ENCODE data around the gene AMBRA1. TPM values are rescaled to one million over a fixed set of nuclear protein-coding genes. Genes with fewer than 3 reads are reported as not detected.

Gene AMBRA1
- total and polyA plus RNA-seq, 2 of the 8 experiments (the other 6 are each of a cell fraction or from before 2014, with no cell fraction given): 14.2 to 37.4 TPM

GRCh38 chr11:46350695-46351094 lies 243.1 kb downstream of the AMBRA1 start (continued):
- no peak for TF ChIP-seq SUZ12 (IDR thresholded peaks at IDR 0.05; ENCODE audit: low read length)
- no peak for TF ChIP-seq YY1 (IDR thresholded peaks at IDR 0.05; ENCODE audit: low read depth, low read length)
- no peak for TF ChIP-seq RAD21 (IDR thresholded peaks at IDR 0.05 in 1 of 2, conservative IDR thresholded peaks at IDR 0.05 in 1 of 2; ENCODE audit: low read depth in 2 of 2, low read length in 2 of 2)
- no peak for TF ChIP-seq TCF12 (IDR thresholded peaks at IDR 0.05; ENCODE audit: low read depth, low read length)

Measured in H1 (cell line).